Liver (tissue), 9 donors: ENCODE data around the gene DOCK9. TPM values are rescaled to one million over a fixed set of nuclear protein-coding genes. Genes with fewer than 3 reads are reported as not detected.

Experiments
- DNase-seq: peaks from one replicate; pipeline ENCODE4 v3.0.0-alpha.2; 2017; ENCODE audit warnings: low spot score
- H3K27ac ChIP-seq, 2 donors: one replicate each; pipeline ENCODE4 v1.7.0; 2013; ENCODE audit warnings: inconsistent platforms in 2 of 2, low read length in 2 of 2, control low read depth in 1 of 2, low read depth in 1 of 2, mild to moderate bottlenecking in 1 of 2
- H3K27me3 ChIP-seq, 4 donors: one replicate each; pipeline versions ENCODE4 v1.6.1 to v1.7.0; 2013; ENCODE audit warnings: low read length in 3 of 4, inconsistent platforms in 1 of 4, mild to moderate bottlenecking in 1 of 4, moderate library complexity in 1 of 4; ENCODE audit not compliant: control insufficient read depth in 4 of 4, insufficient read depth in 4 of 4
- H3K36me3 ChIP-seq, 4 donors: one replicate each; pipeline versions ENCODE4 v1.6.1 to v1.7.0; 2013; ENCODE audit warnings: low read length in 3 of 4, mild to moderate bottlenecking in 3 of 4, low read depth in 1 of 4, moderate library complexity in 1 of 4; ENCODE audit not compliant: control insufficient read depth in 4 of 4, insufficient read depth in 3 of 4
- H3K4me1 ChIP-seq, 4 donors: one replicate each; pipeline versions ENCODE4 v1.6.1 to v1.7.0; 2013; ENCODE audit warnings: low read length in 3 of 4, mild to moderate bottlenecking in 3 of 4, moderate library complexity in 1 of 4; ENCODE audit not compliant: control insufficient read depth in 4 of 4, insufficient read depth in 4 of 4
- H3K4me3 ChIP-seq, 3 donors: one replicate each; pipeline versions ENCODE4 v1.6.1 to v1.7.0; 2013; ENCODE audit warnings: low read length in 3 of 3, control low read depth in 1 of 3, low read depth in 1 of 3, mild to moderate bottlenecking in 1 of 3
- H3K9ac ChIP-seq, 2 donors: one replicate each; pipeline ENCODE4 v1.7.0; 2013; ENCODE audit warnings: low read length in 2 of 2, mild to moderate bottlenecking in 2 of 2, moderate library complexity in 2 of 2, control low read depth in 1 of 2, low read depth in 1 of 2
- H3K9me3 ChIP-seq, 4 donors: one replicate each; pipeline versions ENCODE4 v1.6.1 to v1.7.0; 2013; ENCODE audit warnings: low read length in 3 of 4; ENCODE audit not compliant: control insufficient read depth in 4 of 4
- ATF3 ChIP-seq: IDR thresholded peaks from 2 replicates; pipeline ENCODE4 v1.6.1; 2016; ENCODE audit warnings: antibody characterized with exemption
- CTCF ChIP-seq: fragments of 150-350 bp; IDR thresholded peaks from 2 replicates; pipeline ENCODE4 v1.5.1; 2017; ENCODE audit warnings: improper control_type of control experiment, low read depth, low read length; ENCODE audit not compliant: missing input control
- EGR1 ChIP-seq, 2 donors: IDR thresholded peaks; 2 replicates each; pipeline ENCODE4 v1.6.1; 2016 to 2018; ENCODE audit warnings: antibody characterized with exemption in 2 of 2, low read depth in 2 of 2
- FOXA1 ChIP-seq: IDR thresholded peaks from 2 replicates; pipeline ENCODE4 v1.6.1; 2016; ENCODE audit warnings: antibody characterized with exemption
- FOXA2 ChIP-seq: IDR thresholded peaks from 2 replicates; pipeline ENCODE4 v1.6.1; 2016; ENCODE audit warnings: antibody characterized with exemption
- GABPA ChIP-seq, 2 donors: IDR thresholded peaks in 1 of 2; conservative IDR thresholded peaks in 1 of 2; 2 replicates each; pipeline ENCODE4 v1.6.1; 2016; ENCODE audit warnings: antibody characterized with exemption in 2 of 2, mild to moderate bottlenecking in 1 of 2, moderate library complexity in 1 of 2
- HNF4A ChIP-seq, 2 donors: conservative IDR thresholded peaks; 2 replicates each; pipeline ENCODE4 v1.6.1; 2016; ENCODE audit warnings: antibody characterized with exemption in 2 of 2, mild to moderate bottlenecking in 2 of 2
- HNF4G ChIP-seq: IDR thresholded peaks from 2 replicates; pipeline ENCODE4 v1.6.1; 2016; ENCODE audit warnings: antibody characterized with exemption
- JUND ChIP-seq, 2 donors: IDR thresholded peaks; 2 replicates each; pipeline ENCODE4 v1.6.1; 2016; ENCODE audit warnings: antibody characterized with exemption in 2 of 2
- MAX ChIP-seq: IDR thresholded peaks from 2 replicates; pipeline ENCODE4 v1.6.1; 2016; ENCODE audit warnings: antibody characterized with exemption
- RAD21 ChIP-seq, 2 donors: IDR thresholded peaks; 2 replicates each; pipeline ENCODE4 v1.6.1; 2016; ENCODE audit warnings: antibody characterized with exemption in 2 of 2, mild to moderate bottlenecking in 2 of 2
- REST ChIP-seq: IDR thresholded peaks from 2 replicates; pipeline ENCODE4 v1.6.1; 2016; ENCODE audit warnings: antibody characterized with exemption, mild to moderate bottlenecking
- RXRA ChIP-seq, 2 donors: IDR thresholded peaks; 2 replicates each; pipeline ENCODE4 v1.6.1; 2017 to 2018; ENCODE audit warnings: antibody characterized with exemption in 2 of 2, mild to moderate bottlenecking in 1 of 2
- SP1 ChIP-seq: IDR thresholded peaks from 2 replicates; pipeline ENCODE4 v1.6.1; 2018; ENCODE audit warnings: antibody characterized with exemption, mild to moderate bottlenecking
- TAF1 ChIP-seq: conservative IDR thresholded peaks from 2 replicates; pipeline ENCODE4 v1.6.1; 2016; ENCODE audit warnings: antibody characterized with exemption, mild to moderate bottlenecking
- WGBS: extraction: QIAGEN DNeasy Blood & Tissue Kit; methylation state at CpG from one replicate; pipeline ENCODE4 v1.1.7; 2013; 5-methylcytosine and 5-hydroxymethylcytosine counted together
- polyA plus RNA-seq, 2 donors: library from polyadenylated mRNA; stranded (reverse) in 1 of 2; unstranded in 1 of 2; fragments of 200-250 nt in 1 of 2; fragments of >200 nt in 1 of 2; fragmentation: Nextera tagmentation in 1 of 2; extraction: Ambion mirVana in 1 of 2; gene quantifications; one replicate each; pipeline versions ENCODE4 v1.2.1 to v1.2.3, GENCODE V29; 2013 to 2015
- total RNA-seq, 2 donors: library from RNA; depleted of rRNA; stranded (reverse); fragments of >200 nt; gene quantifications; one replicate each; pipeline ENCODE4 v1.2.3, GENCODE V29; 2014
- donor health status: healthy.
- donor health status: healthy.
- donor health status: healthy.
- donor health status: healthy.
- donor health status: healthy.

The DOCK9 gene
- total and polyA plus RNA-seq, 4 donors: 5.4 to 31.3 (median 10.6) TPM

- H3K9ac ChIP-seq: no peak overlapping the region
- no peak overlapping the region for H3K4me3 ChIP-seq
- no peak for TF ChIP-seq FOXA2
- no peak for TF ChIP-seq EGR1 (IDR thresholded peaks at IDR 0.05; ENCODE audit: low read depth in 2 of 2)
- TF ChIP-seq GABPA (IDR thresholded peaks at IDR 0.05 in 1 of 2, conservative IDR thresholded peaks at IDR 0.05 in 1 of 2): no peak
- no peak for TF ChIP-seq JUND (IDR thresholded peaks at IDR 0.05)
- TF ChIP-seq MAX: no peak
- TF ChIP-seq REST: no peak
- no peak for TF ChIP-seq HNF4G
- no peak for TF ChIP-seq HNF4A (conservative IDR thresholded peaks at IDR 0.05)
- no peak overlapping the region for H3K27ac ChIP-seq
- H3K27me3 ChIP-seq: no peaks in the 10 kb centered on the region
- no peak for DNase-seq
- H3K4me1 ChIP-seq: no peaks in the 10 kb centered on the region
- 90% methylated on average over 5 of the region's 5 CpGs for WGBS
- no peaks in the 10 kb centered on the region for H3K9me3 ChIP-seq
- no peaks in the 10 kb centered on the region for H3K36me3 ChIP-seq
Observed at GRCh38 chr13:99002172-99002710, 24.4 kb upstream of the DOCK9 start.

- no peak overlapping the region for H3K27ac ChIP-seq
- no peaks in the 10 kb centered on the region for H3K36me3 ChIP-seq
- no peak overlapping the region for H3K4me3 ChIP-seq
- no peaks in the 10 kb centered on the region for H3K27me3 ChIP-seq
- no peaks in the 10 kb centered on the region for H3K9me3 ChIP-seq
- DNase-seq: no peak
- no peaks in the 10 kb centered on the region for H3K4me1 ChIP-seq
- no peak overlapping the region for H3K9ac ChIP-seq
- TF ChIP-seq RAD21 (IDR thresholded peaks at IDR 0.05) (no peak), CTCF (no peak), SP1 (no peak), JUND (IDR thresholded peaks at IDR 0.05) (no peak), MAX (no peak), HNF4A (conservative IDR thresholded peaks at IDR 0.05) (no peak), REST (no peak), EGR1 (IDR thresholded peaks at IDR 0.05; ENCODE audit: low read depth in 2 of 2) (no peak), RXRA (IDR thresholded peaks at IDR 0.05) (no peak), FOXA2 (no peak), ATF3 (no peak), HNF4G (no peak), GABPA (IDR thresholded peaks at IDR 0.05 in 1 of 2, conservative IDR thresholded peaks at IDR 0.05 in 1 of 2) (no peak), TAF1 (no peak), FOXA1 (no peak)
- WGBS: 94% methylated on average over 2 of the region's 2 CpGs
Observed at GRCh38 chr13:99000137-99000536, 22.3 kb upstream of the DOCK9 start.
